ENCODE measurements around the gene SLC44A1.

DNA sequence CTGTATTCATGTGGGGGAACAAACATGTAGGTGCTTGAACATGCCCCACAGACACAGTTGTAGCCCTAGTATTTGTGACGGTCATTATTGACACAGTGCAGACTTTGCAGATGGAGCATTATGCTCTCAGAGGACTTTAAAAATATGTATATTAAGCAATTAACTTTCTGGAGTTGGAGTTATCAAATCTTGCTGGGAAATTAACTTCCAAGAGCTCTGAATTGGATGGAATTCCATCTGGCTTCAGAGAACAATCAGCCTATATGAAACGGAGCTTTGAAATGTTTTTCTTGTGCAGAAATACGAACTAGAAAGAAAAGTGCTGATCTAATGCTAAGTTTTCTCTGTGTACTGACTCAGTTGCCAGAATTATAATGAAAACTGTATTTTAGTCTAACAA lies 152.4 kb downstream of the SLC44A1 start:
- no peak for TF ChIP-seq POLR2A (IDR thresholded peaks at IDR 0.05)
- TF ChIP-seq, protein P1, sequence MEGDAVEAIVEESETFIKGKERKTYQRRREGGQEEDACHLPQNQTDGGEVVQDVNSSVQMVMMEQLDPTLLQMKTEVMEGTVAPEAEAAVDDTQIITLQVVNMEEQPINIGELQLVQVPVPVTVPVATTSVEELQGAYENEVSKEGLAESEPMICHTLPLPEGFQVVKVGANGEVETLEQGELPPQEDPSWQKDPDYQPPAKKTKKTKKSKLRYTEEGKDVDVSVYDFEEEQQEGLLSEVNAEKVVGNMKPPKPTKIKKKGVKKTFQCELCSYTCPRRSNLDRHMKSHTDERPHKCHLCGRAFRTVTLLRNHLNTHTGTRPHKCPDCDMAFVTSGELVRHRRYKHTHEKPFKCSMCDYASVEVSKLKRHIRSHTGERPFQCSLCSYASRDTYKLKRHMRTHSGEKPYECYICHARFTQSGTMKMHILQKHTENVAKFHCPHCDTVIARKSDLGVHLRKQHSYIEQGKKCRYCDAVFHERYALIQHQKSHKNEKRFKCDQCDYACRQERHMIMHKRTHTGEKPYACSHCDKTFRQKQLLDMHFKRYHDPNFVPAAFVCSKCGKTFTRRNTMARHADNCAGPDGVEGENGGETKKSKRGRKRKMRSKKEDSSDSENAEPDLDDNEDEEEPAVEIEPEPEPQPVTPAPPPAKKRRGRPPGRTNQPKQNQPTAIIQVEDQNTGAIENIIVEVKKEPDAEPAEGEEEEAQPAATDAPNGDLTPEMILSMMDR (IDR thresholded peaks at IDR 0.05) = no peak

Measured in tibial nerve (tissue), 3 donors.